Myometrial cell (primary cell): Measurements from ENCODE around the gene HSPBAP1. TPM values are rescaled to one million over a fixed set of nuclear protein-coding genes. Genes with fewer than 3 reads are reported as not detected.

Experiments
- total RNA-seq: library from RNA; depleted of rRNA; stranded (reverse); fragments of >200 nt; gene quantifications from 2 replicates; pipeline ENCODE4 v1.2.3, GENCODE V29; 2015

HSPBAP1 gene
- 4.0 and 9.0 TPM in 2 replicates for total RNA-seq

GRCh38 chr3:122793568-122794416, at the start of gene HSPBAP1:
Gene HSPBAP1, minus strand, starts transcription at chr3:122793831. Its CDS starts 151 bp downstream, at chr3:122793680.

GRCh38 chr3:122794779-122795673, 1.4 kb upstream of the HSPBAP1 start, which contains the start of gene SLC49A4:
Gene SLC49A4, plus strand, starts transcription at chr3:122795069. Its CDS starts 124 bp downstream, at chr3:122795193.

Other genes starting within 250 kb of the HSPBAP1 start
- gene PARP9, start 229.5 kb downstream of the HSPBAP1 start, total RNA-seq, result 14.0 and 22.8 TPM in 2 replicates
- gene DTX3L, start 229.5 kb downstream of the HSPBAP1 start, total RNA-seq, result 12.4 and 15.4 TPM in 2 replicates
- not detected in 2 replicates for gene PARP15, start 216.2 kb downstream of the HSPBAP1 start, total RNA-seq
- gene PARP14, start 113.0 kb downstream of the HSPBAP1 start, total RNA-seq, result 19.0 and 23.2 TPM in 2 replicates
- 11.0 and 11.2 TPM in 2 replicates for gene SLC49A4, start 1.2 kb upstream of the HSPBAP1 start, total RNA-seq
- gene SEMA5B, start 233.9 kb upstream of the HSPBAP1 start, total RNA-seq, result under 0.01 TPM in 1 of 2 replicates, not detected in the other